Measurements from ENCODE around the gene RAB40C.

Gene RAB40C

DNA sequence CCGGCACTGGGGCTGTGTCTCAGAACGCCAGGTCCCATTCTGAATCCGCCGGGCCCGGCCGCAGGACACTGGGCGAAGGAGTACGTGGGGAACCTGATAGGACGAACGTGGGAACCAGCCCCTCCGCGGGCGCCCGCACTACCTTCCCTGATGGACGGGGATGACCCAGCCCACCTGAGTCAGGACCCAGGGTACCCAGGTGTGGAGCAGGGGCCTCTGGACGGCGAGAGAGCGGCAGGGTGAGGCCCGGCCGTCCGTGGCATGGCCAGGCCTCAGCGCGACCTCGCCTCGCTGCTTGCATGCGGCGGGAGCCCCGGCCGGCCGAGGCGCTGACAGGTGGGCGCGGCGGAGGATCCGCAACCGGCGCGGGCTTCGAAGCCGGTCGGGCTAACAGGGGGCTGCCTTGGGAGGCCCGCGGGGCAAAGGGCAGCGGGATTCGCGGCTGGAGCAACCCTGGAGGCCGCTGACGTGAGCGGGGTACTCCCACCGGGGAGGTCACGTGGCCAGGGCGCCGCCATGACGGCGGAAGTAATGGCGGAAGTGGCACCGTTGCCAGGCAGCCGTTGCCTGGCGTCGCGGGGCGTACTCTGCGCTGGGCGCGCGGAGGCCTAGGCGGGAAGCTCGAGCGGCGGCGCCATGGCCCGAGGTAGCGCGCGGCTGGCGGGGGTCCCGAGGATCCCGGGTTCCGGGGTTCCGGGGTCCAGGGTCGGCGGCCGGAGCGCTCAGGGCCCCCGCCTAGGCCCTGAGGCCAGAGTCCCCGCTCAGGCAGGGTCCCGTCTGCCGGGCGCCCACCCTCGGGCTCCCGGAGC is 59.1 kb downstream of the RAB40C start, which contains the start of gene WDR90:
TSS of gene WDR90 (plus strand) at position 585 of the 809 bp plus-strand sequence. CDS start at position 637, 52 bp downstream.
- DNase-seq = peak; percentile 83 to 92 (median 87)

DNA sequence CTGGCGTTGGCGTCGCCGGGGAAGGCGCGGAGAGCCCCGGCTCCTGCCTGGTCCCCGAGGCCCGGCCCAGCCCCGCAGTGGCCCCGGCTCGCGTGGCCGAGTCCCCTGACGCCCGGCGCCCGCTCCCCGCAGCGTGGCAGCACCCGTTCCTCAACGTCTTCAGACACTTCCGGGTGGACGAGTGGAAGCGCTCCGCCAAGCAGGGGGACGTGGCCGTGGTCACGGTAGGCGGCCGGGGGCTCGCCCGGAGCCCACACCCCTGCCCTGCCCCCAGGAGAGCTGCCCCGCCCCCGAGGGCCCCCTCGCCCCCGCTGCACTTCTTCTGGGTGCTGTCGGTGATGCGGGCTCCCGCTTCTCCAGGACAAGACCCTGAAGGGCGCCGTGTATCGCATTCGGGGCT is 59.8 kb downstream of the RAB40C start:
- DNase-seq = no peak

DNA sequence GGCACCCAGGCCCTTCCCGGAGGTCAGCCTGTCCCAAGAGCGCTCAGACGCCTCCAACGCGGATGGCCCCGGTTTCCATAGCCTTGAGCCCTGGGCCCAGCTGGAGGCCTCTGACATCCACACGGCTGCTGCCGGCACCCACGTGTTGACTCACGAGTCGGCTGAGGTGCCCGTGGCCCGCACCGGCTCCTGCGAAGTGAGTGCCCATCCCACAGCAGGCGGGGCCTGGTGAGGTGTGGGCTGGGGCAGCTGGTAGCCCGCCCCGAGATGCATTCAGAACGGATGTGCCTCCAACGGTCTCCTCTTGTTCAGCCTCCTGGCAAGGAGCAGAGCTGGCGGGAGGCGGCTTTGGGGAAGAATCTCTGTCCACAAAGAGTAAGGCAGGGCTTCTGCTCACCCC is 62.0 kb downstream of the RAB40C start:
- no peak for DNase-seq

DNA sequence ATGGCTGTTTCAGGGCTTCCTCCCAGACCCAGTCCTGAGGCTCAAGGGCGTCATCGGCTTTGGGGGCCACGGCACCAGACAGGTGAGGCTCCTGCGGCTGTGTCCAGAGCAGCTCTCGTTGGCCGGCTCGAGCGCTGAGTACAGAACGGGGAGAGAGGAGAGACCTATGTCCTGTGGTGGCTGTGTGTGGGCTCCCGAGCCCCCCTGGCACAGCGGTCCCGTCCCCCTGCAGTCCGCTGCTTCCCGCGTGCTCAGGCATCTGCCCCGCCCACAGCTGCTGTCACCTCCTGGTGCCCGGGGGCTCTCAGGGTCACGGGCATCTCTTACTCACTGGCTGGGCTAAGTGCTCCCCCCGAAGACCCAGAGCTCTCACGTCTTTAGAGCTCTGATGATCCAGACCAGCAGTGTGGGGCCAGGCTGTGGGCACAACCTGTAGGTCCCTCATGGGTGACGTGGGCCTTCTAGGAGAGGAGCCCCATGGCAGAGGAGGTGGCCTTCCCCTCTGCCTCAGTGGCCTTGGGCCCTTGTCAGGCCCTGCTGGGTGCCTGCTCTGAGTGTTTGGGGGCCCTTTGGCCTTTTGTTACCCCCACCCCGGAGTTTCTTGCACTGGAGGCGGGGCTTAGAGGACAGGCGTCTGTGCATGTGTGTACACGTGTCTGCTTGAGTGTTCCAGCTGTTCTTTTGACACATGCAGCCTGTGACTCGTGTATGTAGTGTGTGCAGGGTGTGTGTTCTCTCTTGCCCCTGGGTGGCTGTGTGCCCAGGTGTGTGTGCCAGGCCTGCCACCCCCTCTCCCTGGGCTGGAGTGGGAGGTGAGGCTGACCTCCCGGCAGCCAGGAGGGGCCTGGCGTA is 62.8 kb downstream of the RAB40C start:
- no peak for DNase-seq

DNA sequence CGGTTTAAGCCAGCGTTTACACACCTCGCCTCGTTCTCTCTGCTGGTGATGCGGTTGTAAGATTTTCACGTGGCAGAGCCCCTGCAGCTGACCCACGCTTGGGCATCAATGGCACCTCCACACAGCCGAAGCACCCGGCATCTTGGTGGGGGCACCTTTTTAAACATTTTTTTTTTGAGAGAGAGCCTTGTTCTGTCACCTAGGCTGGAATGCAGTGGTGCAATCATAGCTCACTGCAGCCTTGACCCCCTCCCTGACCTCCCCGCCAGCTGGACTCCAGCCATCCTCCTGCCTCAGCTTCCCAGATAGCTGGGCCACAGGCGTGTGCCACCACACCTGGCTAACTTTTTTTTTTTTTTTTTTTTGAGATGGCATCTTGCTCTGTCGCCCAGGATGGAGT is 64.2 kb downstream of the RAB40C start:
- DNase-seq = no peak

DNA sequence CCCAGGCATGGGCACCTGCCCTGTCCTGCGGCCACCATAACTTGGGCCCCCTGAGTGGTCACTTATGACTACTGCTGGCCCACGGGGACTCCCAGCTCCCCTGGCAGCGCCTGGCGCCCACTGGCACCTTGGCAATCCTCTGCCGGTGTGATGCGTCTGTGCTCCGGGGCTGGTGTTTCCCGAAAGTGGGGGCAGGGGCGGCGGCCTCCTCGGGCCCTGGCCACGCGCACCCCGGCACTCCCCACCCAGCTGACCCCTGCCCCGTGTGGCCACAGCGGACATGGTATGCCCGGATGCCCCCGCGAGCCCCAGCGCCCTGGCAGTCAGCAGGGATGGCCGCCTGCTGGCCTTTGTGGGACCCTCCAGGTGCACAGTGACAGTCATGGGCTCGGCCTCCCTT is 67.6 kb downstream of the RAB40C start:
- no peak for DNase-seq

DNA sequence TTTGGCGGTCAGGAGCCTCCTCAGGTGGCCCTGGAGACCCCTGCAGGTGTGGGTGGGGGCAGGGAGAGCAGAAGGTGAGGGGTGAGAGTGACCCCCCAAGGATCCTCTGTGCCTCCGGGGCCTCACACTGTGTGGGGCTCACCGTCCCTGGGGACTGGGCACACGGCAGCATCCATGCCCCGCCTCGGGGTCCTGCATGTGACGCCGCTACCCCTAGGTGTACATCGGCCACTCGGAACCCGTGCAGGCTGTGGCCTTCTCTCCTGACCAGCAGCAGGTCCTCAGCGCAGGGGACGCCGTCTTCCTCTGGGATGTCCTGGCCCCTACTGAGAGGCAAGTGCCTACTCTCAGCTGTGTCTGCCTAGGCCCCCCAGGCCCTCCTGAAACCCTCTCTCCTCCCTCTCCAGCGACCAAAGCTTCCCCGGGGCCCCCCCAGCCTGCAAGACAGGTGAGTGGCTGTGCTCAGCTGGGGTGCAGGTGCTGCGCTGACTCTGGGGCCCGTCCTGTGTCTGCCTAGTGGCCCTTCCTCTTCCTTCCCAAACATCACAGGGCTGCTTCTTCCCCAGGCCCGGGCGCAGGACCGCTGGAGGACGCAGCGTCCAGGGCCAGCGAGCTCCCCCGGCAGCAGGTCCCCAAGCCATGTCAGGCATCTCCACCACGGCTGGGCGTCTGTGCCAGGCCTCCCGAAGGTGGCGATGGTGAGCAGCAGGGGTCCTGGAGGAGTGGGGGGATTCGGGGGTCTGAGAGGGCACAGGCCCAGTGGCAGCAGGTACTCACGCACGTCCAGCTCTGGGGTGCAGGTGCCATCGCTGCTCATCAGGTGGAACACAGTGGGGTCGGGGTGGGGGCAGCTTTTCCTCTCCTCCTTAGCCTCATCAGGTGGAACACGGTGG is 69.1 kb downstream of the RAB40C start:
- no peak for DNase-seq

DNA sequence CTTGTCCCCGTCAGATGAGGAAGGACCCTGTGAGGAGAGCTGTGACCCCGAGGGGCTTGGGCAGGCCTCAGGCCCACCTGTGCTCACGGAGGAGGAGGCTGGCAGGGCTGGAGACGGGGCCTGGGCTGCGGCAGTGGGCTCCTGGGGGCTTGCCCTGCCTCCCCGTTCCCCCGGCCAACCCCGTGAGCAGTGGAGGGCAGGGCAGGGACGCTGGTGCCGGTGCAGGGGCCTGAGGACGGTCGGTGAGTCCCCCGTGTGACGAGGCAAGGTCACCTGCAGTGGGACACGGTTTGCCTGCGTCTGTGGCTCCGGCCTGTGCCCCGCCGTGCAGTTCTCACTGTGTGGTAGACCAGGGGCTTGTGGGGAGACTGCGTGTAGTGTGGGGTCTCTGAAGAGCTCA is 69.8 kb downstream of the RAB40C start:
- no peak for DNase-seq

DNA sequence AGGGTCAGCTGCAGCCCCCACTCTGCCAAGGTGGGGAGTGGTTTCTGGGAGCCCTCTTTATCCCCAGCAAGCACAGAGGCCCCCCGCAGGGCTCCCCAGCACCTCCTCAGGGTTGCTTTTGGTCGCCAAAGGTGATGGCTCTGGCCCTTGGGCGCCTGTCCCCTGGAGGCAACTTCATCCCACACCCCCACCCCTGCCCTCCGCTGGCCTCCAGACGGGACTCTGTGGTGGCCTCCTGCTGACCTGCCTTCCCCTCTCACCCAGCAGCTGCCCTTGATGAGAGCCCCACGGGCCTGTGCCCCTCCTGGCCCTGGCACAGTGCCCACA is 70.2 kb downstream of the RAB40C start:
- no peak for DNase-seq

DNA sequence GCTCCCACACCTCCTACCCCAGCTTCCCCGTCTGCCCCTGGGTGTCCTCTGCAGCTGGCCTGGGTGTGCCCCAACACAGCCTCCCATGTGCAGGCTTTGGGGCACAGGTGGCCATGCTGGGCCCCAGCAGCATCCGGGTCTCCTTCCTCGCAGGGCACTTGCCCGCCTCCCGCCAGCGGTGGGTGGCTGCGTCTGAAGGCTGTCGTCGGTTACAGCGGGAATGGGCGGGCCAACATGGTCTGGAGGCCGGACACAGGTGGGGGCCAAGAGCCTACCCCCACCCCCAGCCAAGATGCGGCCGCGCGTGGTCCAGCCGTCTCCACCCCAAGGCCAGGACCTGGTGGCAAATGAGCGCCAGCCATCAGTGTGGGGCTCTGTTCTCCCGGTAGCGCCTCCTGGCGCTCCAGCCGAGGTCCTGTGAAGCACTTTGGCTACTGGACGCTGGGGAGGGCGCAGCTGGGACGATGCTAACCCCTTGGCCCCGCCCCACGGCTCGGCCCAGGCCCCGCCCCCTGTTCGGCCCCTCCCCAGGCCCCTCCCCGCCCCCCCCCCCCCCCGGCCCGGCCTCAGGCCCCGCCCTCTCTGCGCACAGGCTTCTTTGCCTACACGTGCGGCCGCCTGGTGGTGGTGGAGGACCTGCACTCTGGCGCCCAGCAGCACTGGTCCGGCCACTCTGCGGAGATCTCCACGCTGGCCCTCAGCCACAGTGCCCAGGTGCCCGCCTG is 70.8 kb downstream of the RAB40C start:
- DNase-seq = peak; percentile 33 to 81 (median 70)

DNA sequence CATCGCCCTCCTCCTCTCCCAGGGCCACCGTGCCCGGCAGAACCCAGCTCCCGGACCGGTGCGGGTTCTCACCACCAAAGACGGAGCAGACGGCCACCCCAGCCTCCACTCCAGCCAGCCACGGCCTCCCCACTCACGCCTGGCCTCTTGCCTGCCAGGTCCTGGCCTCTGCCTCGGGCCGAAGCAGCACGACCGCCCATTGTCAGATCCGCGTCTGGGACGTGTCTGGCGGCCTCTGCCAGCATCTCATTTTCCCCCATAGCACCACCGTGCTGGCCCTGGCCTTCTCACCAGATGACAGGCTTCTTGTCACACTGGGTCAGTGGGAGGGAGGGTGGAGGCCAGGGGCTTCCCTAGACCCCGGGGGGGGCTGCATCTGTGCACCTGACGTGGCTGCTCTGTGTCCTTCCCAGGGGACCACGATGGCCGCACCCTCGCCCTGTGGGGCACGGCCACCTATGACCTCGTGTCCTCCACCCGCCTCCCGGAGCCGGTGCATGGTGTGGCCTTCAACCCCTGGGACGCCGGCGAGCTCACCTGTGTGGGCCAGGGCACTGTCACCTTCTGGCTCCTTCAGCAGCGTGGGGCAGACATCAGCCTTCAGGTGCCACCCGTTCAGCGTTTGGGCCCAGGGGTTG is 71.4 kb downstream of the RAB40C start:
- no peak for DNase-seq

DNA sequence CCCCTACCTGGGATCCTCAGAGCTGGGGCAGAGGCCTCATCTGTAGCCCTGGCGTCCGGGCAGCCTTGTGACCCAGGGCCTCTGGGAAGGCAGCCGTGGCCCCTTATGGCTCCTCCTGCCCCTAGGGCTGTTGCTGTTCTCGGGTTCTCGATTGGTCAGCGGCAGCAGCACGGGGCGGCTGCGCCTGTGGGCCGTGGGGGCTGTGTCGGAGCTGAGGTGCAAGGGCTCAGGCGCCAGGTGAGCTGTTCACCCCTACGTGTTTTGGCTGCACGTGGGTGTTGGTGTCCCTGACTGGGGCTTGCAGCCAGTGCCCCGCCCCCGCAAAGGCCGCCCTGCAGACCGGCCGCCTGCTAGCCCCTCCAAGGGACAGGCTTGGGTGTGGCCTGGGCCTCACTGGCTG is 72.2 kb downstream of the RAB40C start:
- no peak for DNase-seq

DNA sequence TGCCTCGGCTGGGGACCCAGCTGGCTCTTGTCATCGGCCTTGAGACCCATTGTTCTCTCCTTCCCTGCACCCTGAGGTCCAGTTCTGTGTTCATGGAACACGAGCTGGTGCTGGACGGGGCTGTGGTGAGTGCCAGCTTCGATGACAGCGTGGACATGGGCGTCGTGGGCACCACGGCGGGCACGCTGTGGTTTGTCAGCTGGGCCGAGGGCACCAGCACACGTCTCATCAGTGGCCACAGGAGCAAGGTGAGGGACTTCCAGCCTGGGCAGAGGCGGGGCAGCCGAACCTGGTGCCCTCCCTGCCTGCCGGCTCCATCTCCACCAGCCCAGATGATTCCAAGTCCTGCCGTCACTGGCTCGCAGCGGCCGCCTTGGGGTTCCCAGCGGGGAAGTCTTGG is 72.7 kb downstream of the RAB40C start:
- DNase-seq = no peak

DNA sequence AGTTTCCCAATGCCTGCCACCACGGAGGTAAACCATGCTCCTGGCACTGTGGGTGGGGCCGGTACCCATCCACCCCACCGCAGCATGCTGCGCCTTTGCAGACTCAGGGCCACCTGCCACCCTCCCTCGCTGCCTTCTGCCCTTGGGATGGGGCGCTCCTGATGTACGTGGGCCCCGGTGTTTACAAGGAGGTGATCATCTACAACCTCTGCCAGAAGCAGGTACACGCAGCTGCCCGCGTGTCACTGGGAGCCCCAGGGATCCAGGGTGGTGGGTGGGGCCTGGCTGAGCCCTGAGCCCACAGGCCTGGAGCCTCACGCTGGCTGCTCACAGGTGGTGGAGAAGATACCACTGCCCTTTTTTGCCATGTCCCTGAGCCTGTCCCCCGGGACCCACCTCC is 76.7 kb downstream of the RAB40C start:
- no peak for DNase-seq

DNA sequence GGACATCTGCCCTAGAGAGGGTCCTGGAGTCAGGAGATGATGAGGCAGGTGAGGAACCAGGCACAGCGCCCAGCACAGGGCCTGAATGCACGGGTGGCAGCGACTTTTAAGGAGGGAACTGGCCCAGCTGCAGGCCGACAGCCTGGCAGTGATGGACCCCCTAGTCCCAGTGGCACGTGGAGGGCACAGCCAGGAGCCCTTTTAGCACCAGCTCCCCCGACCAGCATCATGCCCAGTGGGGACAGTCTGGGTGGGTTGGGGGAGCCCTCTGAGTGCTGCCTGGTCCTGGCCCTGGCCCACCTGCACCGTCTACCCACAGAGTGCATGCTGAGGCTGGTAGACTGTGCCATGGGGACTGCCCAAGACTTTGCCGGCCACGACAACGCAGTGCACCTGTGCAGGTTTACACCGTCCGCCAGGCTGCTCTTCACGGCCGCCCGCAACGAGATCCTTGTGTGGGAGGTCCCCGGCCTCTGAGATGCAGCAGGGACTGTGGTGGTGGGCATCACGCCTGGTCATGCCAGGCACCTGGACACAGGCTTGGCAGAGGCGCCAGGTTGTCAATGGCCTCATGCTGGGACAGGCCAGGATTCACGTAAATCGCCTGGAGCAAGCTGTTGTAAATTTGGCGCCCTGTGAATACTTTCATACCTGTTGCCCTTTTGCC is 77.4 kb downstream of the RAB40C start:
- no peak for DNase-seq

DNA sequence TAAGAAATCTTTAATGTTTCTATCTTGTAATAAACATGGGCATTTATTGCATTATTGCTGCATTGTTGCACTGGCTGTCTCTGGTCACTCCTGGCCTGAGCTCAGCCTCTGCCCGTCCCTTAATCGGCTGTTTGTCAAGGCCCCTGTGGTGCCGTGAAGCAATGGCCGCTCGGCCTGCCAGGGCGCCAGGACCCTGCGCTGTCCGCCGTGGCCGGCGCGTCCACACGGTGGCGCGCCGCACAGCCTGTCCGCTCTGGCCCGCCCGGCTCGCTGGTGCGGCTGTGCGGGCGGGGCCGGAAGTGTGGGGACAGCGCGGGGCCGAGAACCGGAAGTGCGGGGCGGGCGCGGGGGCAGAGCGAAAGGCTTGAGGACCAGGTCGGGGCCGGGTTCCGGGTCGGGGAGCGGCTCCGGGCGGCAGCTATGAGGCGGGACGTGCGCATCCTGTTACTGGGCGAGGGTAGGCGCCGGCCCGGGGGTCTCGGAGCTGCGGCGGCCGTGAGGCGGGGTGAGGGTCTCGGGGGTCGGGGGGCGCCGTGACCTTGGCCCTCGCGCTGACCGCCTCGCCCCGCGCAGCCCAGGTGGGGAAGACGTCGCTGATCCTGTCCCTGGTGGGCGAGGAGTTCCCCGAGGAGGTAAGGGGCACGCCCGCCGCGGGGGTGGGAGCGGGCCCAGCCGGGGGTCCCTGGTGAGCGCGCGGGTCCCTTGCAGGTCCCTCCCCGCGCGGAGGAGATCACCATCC is 78.1 kb downstream of the RAB40C start, which contains the start of gene RHOT2:
TSS of gene RHOT2 (plus strand) at position 353 of the 739 bp plus-strand sequence. CDS start at position 421, 68 bp downstream.
- DNase-seq = peak; percentile 71 to 88 (median 80)

DNA sequence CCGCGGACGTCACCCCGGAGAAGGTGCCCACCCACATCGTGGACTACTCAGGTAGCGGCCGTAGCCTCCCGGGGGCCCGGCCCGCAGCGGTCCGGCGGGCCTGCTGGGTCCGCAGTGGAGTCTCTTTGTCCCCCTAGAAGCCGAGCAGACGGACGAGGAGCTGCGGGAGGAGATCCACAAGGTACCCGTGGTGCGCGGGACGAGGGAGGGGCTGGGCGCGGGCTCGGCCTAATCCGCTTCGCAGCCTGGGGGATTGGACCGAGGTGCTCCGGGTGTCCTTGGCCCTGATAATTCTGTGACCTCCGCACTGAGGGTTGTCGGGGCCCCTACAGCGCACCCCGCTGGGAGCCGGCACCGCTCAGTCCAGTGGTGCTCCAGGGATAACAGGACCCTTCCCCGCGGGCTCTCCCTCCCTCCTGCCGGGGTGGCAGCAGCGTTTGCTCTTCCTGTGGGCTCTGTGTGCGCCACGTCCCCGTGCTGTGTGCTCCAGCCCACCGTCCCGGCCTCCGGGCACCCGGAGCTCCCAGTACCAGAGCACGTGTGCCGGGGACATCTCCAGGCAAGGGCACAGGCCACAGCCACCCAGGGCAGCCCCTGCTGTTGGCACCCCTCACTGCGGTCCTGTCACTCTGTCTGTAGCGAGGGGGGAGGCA is 78.8 kb downstream of the RAB40C start:
- peak in 2 of 6 experiments; percentile 32 for DNase-seq

DNA sequence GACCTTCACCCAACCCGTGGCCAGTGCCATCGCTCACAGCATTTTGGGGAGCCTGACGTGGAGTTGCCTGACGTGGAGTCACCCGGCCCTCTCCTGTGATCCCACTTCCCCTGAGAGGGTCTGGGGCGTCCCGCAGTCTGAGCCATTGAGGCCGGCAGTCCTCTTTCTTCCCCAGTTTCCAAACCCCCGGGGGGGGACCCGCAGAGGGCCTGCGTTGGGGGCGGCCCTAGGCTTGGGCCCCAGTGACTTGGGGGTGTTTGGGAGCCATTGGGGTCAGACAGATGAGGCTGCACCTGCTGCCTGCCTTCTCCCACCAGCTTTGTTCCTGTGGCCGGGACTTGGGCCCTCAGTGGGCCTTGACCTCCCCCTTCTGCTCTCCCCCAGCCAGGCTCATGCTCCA is 79.8 kb downstream of the RAB40C start:
- DNase-seq = no peak

DNA sequence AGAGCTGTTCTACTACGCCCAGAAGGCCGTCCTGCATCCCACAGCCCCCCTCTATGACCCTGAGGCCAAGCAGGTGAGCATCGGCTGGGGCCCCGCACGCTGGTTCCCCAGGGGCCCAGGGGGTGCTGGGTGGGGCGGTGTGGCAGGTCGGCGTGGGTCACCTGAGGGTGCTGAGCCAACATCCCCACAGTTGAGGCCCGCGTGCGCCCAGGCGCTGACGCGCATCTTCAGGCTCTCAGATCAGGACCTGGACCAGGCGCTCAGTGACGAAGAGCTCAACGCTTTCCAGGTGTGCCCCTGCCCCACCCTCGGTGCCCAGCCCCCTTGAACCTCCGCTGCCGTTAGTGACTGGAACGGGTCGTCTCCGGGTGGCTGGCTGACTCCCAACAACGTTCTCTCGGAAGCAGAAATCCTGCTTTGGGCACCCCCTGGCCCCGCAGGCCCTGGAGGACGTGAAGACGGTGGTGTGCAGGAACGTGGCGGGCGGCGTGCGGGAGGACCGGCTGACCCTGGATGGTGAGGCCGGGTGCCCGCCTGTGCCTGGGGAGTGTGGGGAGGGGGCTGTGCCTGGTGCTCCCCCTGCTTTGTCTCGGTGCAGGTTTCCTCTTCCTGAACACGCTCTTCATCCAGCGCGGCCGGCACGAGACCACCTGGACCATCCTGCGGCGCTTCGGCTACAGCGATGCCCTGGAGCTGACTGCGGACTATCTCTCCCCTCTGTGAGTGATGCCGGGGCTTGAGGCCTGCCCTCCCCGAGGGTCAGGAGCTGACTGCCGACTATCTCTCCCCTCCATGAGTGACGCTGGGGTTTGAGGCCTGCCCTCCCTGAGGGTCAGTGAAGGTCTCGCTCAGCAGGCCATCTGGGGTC is 80.9 kb downstream of the RAB40C start:
- no peak for DNase-seq
